Pancreas (tissue), 10 donors: ENCODE results near the gene MYH14. TPM values are rescaled to one million over a fixed set of nuclear protein-coding genes. Genes with fewer than 3 reads are reported as not detected.
A peak's percentile ranks its signal among the peaks of the same experiment; 100 is the strongest.

Experiments used
- ATAC-seq, 4 donors: fragments of 200-7000 bp; cut with Tn5 transposase; one replicate each; pipeline versions ENCODE4 v1.8.0 to v1.9.1; 2020; ENCODE audit warnings: mild to moderate bottlenecking in 4 of 4, moderate library complexity in 4 of 4
- DNase-seq, 6 donors: peaks; one replicate each; pipeline ENCODE4 v3.0.0-alpha.2; 2020
- FAIRE-seq: peaks from 2 replicates; lab custom pipeline; 2012; peaks lifted over from hg19 to GRCh38; lab: Jason Lieb, UNC
- H3K27ac ChIP-seq, 4 donors: fragments of 200-600 bp; sonication (generic); 1 replicate in 3 of 4; 2 replicates in 1 of 4; pipeline versions ENCODE4 v1.5.0 to v1.8.0; 2020
- H3K27me3 ChIP-seq, 4 donors: fragments of 200-600 bp; one replicate each; pipeline ENCODE4 v1.8.0; 2021
- H3K36me3 ChIP-seq, 3 donors: fragments of 200-600 bp; sonication (generic) in 1 of 3; one replicate each; pipeline versions ENCODE4 v1.5.0 to v1.8.0; 2020 to 2021
- H3K4me1 ChIP-seq, 3 donors: fragments of 200-600 bp; one replicate each; pipeline ENCODE4 v1.8.0; 2021
- H3K4me3 ChIP-seq, 4 donors: fragments of 200-600 bp; sonication (generic) in 2 of 4; one replicate each; pipeline versions ENCODE4 v1.5.0 to v1.8.0; 2020 to 2021
- H3K9me3 ChIP-seq, 4 donors: fragments of 200-600 bp; one replicate each; pipeline ENCODE4 v1.8.0; 2021
- CTCF ChIP-seq, 4 donors: fragments of 200-600 bp; sonication (generic) in 3 of 4; IDR thresholded peaks; one replicate each; pipeline versions ENCODE4 v1.5.0 to v1.8.0; 2021; ENCODE audit warnings: antibody characterized with exemption in 4 of 4
- WGBS, 2 donors: extraction: QIAGEN DNeasy Blood & Tissue Kit; methylation state at CpG; one replicate each; pipeline ENCODE4 v1.1.7; 2013; 5-methylcytosine and 5-hydroxymethylcytosine counted together
- intact Hi-C, 3 donors: fragments of 100-400 bp; cut with DNase I; formaldehyde crosslinking; loops; one replicate each; pipeline versions ENCODE4 v1.11.1 to v1.14.2; 2022
- polyA plus RNA-seq, 2 donors: library from polyadenylated mRNA; stranded (reverse); fragments of 200-250 nt; gene quantifications; one replicate each; pipeline ENCODE4 v1.2.3, GENCODE V29; 2013
- total RNA-seq, 6 donors: library from RNA; stranded (reverse); fragmentation: NEBNext Ultra II Directional in 4 of 6; extraction: Animal tissue kit (Norgen Biotek cat#: 25700) in 4 of 6; gene quantifications; one replicate each; pipeline versions ENCODE4 v1.2.1 to v1.2.4, GENCODE V29; 2021 to 2023
- donor health status: healthy with polysubstance abuse.
- donor health status: DM: no; HTN: no; CAD: no; lungs with moderate emphysema.
- donor health status: DM: no; HTN: no; CAD: no.
- donor health status: control.
- donor health status: control.
- donor health status: Bipolar disorder and iron deficiency.
- donor health status: DM: yes; HTN: yes; CAD: no.
- donor health status: DM: no; HTN: no; CAD: no.
- donor health status: DM: no; HTN: no; CAD: no.
- donor health status: DM: yes; HTN: yes; CAD: no.

The MYH14 gene
- total and polyA plus RNA-seq, 8 donors, result 21.4 to 75.7 (median 34.4) TPM

- no peaks in the 10 kb centered on the region for H3K9me3 ChIP-seq
- H3K27ac ChIP-seq, result no peak overlapping the region
- 91 to 94% methylated on average over 8 of the region's 8 CpGs for WGBS, 2 donors
- FAIRE-seq (no peak), ATAC-seq (no peak), DNase-seq (no peak)
- H3K36me3 ChIP-seq, result no peaks in the 10 kb centered on the region
- H3K4me3 ChIP-seq, result no peak overlapping the region
- intact Hi-C loops, result no loop called here
- no peak for TF ChIP-seq CTCF (IDR thresholded peaks at IDR 0.05)
- H3K4me1 ChIP-seq, result no peaks in the 10 kb centered on the region
- peaks cover 0 to 3% (median 0%) of the 10 kb centered on the region in 4 donors for H3K27me3 ChIP-seq
Measured at GRCh38 chr19:50318438-50318837, 115.0 kb downstream of the MYH14 start.

GRCh38 chr19:50319156-50319555 is 115.7 kb downstream of the MYH14 start:
- intact Hi-C loops, result no loop called here
- no peak overlapping the region for H3K4me3 ChIP-seq

GRCh38 chr19:50320051-50320450 is 116.6 kb downstream of the MYH14 start:
- Histone ChIP-seq H3K9me3 (no peaks in the 10 kb centered on the region), H3K4me3 (no peak overlapping the region), H3K4me1 (no peaks in the 10 kb centered on the region), H3K27ac (no peak overlapping the region), H3K27me3 (no peaks in the 10 kb centered on the region), H3K36me3 (no peaks in the 10 kb centered on the region)
- TF ChIP-seq CTCF (IDR thresholded peaks at IDR 0.05), result no peak
- FAIRE-seq (no peak), DNase-seq (peak in 1 of 6 donors; percentile 53), ATAC-seq (no peak)
- intact Hi-C loops, result no loop called here
- 83 to 92% methylated on average over 12 of the region's 12 CpGs for WGBS, 2 donors

More at GRCh38 chr19:50319156-50319555, 115.7 kb downstream of the MYH14 start:
- ATAC-seq (no peak), DNase-seq (no peak), FAIRE-seq (no peak)
- 87 to 90% methylated on average over 11 of the region's 11 CpGs for WGBS, 2 donors
- no peak overlapping the region for H3K27ac ChIP-seq
- no peaks in the 10 kb centered on the region for H3K36me3 ChIP-seq
- no peaks in the 10 kb centered on the region for H3K9me3 ChIP-seq
- no peak for TF ChIP-seq CTCF (IDR thresholded peaks at IDR 0.05)
- H3K27me3 ChIP-seq, result no peaks in the 10 kb centered on the region
- no peaks in the 10 kb centered on the region for H3K4me1 ChIP-seq

- H3K36me3 ChIP-seq, result no peaks in the 10 kb centered on the region
- no peaks in the 10 kb centered on the region for H3K27me3 ChIP-seq
- no peak for TF ChIP-seq CTCF (IDR thresholded peaks at IDR 0.05)
- FAIRE-seq, result no peak
- ATAC-seq, result no peak
- no peak overlapping the region for H3K4me3 ChIP-seq
- WGBS, 2 donors, result 87 to 92% methylated on average over 19 to 20 of the region's 20 CpGs
- no peak overlapping the region for H3K27ac ChIP-seq
- H3K9me3 ChIP-seq, result no peaks in the 10 kb centered on the region
- intact Hi-C loops, result no loop called here
- no peaks in the 10 kb centered on the region for H3K4me1 ChIP-seq
- peak in 1 of 6 donors; percentile 63 for DNase-seq
Measured at GRCh38 chr19:50320596-50320995, 117.2 kb downstream of the MYH14 start.

GRCh38 chr19:50321831-50322230 is 118.4 kb downstream of the MYH14 start:
- no peaks in the 10 kb centered on the region for H3K36me3 ChIP-seq
- intact Hi-C loops, result no loop called here
- no peak overlapping the region for H3K27ac ChIP-seq
- H3K4me3 ChIP-seq, result no peak overlapping the region
- no peaks in the 10 kb centered on the region for H3K9me3 ChIP-seq
- FAIRE-seq (no peak), DNase-seq (no peak), ATAC-seq (no peak)
- TF ChIP-seq CTCF (IDR thresholded peaks at IDR 0.05), result no peak
- 87 to 93% methylated on average over 4 of the region's 4 CpGs for WGBS, 2 donors
- H3K4me1 ChIP-seq, result peaks cover 0 to 11% (median 0%) of the 10 kb centered on the region in 3 donors
- no peaks in the 10 kb centered on the region for H3K27me3 ChIP-seq
